H1 (cell line): ENCODE measurements around the gene LIPC. TPM values are rescaled to one million over a fixed set of nuclear protein-coding genes. Genes with fewer than 3 reads are reported as not detected.

Experiments used
- CTCF ChIA-PET: fragments of 300-600 bp; sonication (Branson Sonifier 250); formaldehyde crosslinking; loops from one replicate; lab custom pipeline; 2021; ENCODE audit not compliant: partially characterized antibody; lab: Charles Lee
- POLR2A ChIA-PET: fragments of 300-600 bp; sonication (Branson Sonifier 250); formaldehyde crosslinking; loops from one replicate; lab custom pipeline; 2021; ENCODE audit warnings: inconsistent platforms; ENCODE audit not compliant: partially characterized antibody; lab: Charles Lee
- DNase-seq, 2 experiments: peaks; one replicate each; pipeline versions ENCODE4 v3.0.0 to v3.0.0-alpha.2; 2010 to 2022; ENCODE audit warnings: low spot score in 2 of 2, low read depth in 1 of 2, mixed read lengths in 1 of 2
- FAIRE-seq: peaks from 2 replicates; lab custom pipeline; 2011; peaks lifted over from hg19 to GRCh38; lab: Jason Lieb, UNC
- H2AFZ ChIP-seq: 2 replicates; pipeline ENCODE4 v1.8.1; 2012; ENCODE audit warnings: low read length, inconsistent platforms
- H2AK5ac ChIP-seq: 2 replicates; pipeline ENCODE4 v1.6.1; 2013; ENCODE audit warnings: low read depth, low read length
- H2BK120ac ChIP-seq: replicated peaks from 2 replicates; pipeline ENCODE3; 2013; ENCODE audit warnings: low read depth, low read length, inconsistent platforms
- H2BK12ac ChIP-seq: 2 replicates; pipeline ENCODE4 v1.6.1; 2013; ENCODE audit warnings: low read depth, low read length
- H2BK15ac ChIP-seq: 2 replicates; pipeline ENCODE4 v1.6.1; 2013; ENCODE audit warnings: low read length
- H2BK20ac ChIP-seq: 2 replicates; pipeline ENCODE4 v1.6.1; 2013; ENCODE audit warnings: low read length
- H2BK5ac ChIP-seq: 2 replicates; pipeline ENCODE4 v1.6.1; 2013; ENCODE audit warnings: low read depth, low read length
- H3K14ac ChIP-seq: 2 replicates; pipeline ENCODE4 v1.6.1; 2013; ENCODE audit warnings: inconsistent platforms; ENCODE audit not compliant: insufficient read length
- H3K18ac ChIP-seq: 2 replicates; pipeline ENCODE4 v1.6.1; 2013; ENCODE audit warnings: low read length; ENCODE audit errors: extremely low read depth
- H3K23ac ChIP-seq: 2 replicates; pipeline ENCODE4 v1.6.1; 2013; ENCODE audit warnings: inconsistent platforms; ENCODE audit not compliant: insufficient read length
- H3K23me2 ChIP-seq: 2 replicates; pipeline ENCODE4 v1.6.1; 2013; ENCODE audit warnings: low read depth, low read length
- H3K27ac ChIP-seq: 2 replicates; pipeline ENCODE4 v1.6.1; 2011; ENCODE audit warnings: low read depth, low read length, inconsistent platforms
- H3K27me3 ChIP-seq, 4 experiments: replicated peaks in 1 of 4; 1 replicate in 1 of 4; 2 replicates in 3 of 4; pipeline versions ENCODE4 v1.6.1 to v1.8.1; 2011 to 2013; ENCODE audit warnings: low read length in 3 of 4, mild to moderate bottlenecking in 3 of 4, inconsistent platforms in 2 of 4, mixed read lengths in 2 of 4, moderate library complexity in 1 of 4; ENCODE audit not compliant: control insufficient read depth in 3 of 4, insufficient read depth in 3 of 4; ENCODE audit errors: extremely low read depth in 1 of 4
- H3K36me3 ChIP-seq, 4 experiments: 2 replicates each; pipeline versions ENCODE4 v1.6.1 to v1.8.1; 2011 to 2013; ENCODE audit warnings: mild to moderate bottlenecking in 4 of 4, low read length in 3 of 4, moderate library complexity in 2 of 4, control low read depth in 1 of 4, inconsistent platforms in 1 of 4; ENCODE audit not compliant: insufficient read depth in 4 of 4, control insufficient read depth in 2 of 4
- H3K4ac ChIP-seq: replicated peaks from 2 replicates; pipeline ENCODE3; 2013; ENCODE audit warnings: low read length, low read depth, mixed read lengths, inconsistent platforms; ENCODE audit not compliant: insufficient read length
- H3K4me1 ChIP-seq, 4 experiments: replicated peaks in 1 of 4; 1 replicate in 1 of 4; 2 replicates in 3 of 4; pipeline versions ENCODE4 v1.6.1 to v1.8.1; 2011 to 2013; ENCODE audit warnings: low read length in 3 of 4, inconsistent platforms in 2 of 4, mixed read lengths in 1 of 4; ENCODE audit not compliant: insufficient read depth in 4 of 4, control insufficient read depth in 3 of 4
- H3K4me2 ChIP-seq, 2 experiments: 2 replicates each; pipeline versions ENCODE4 v1.6.1 to v1.8.1; 2011 to 2013; ENCODE audit warnings: low read depth in 2 of 2, low read length in 2 of 2, control low read depth in 1 of 2, inconsistent platforms in 1 of 2, mild to moderate bottlenecking in 1 of 2; ENCODE audit not compliant: insufficient read depth in 1 of 2
- H3K4me3 ChIP-seq, 4 experiments: fragments of 200-600, 300-600 bp in 1 of 4; sonication (generic), shearing (Covaris generic), sonication (Bioruptor Twin) in 1 of 4; 2 replicates each; pipeline versions ENCODE4 v1.5.1 to v1.8.1; 2011 to 2016; ENCODE audit warnings: low read length in 4 of 4, low read depth in 3 of 4, control low read depth in 2 of 4, inconsistent platforms in 2 of 4, mild to moderate bottlenecking in 2 of 4, mixed read lengths in 1 of 4, moderate library complexity in 1 of 4; ENCODE audit not compliant: insufficient read depth in 2 of 4; ENCODE audit errors: extremely low read depth in 1 of 4
- H3K56ac ChIP-seq: replicated peaks from 2 replicates; pipeline ENCODE3; 2013; ENCODE audit warnings: low read depth, mild to moderate bottlenecking, mixed read lengths, low read length, inconsistent platforms; ENCODE audit not compliant: insufficient read length
- H3K79me1 ChIP-seq: 2 replicates; pipeline ENCODE4 v1.6.1; 2013; ENCODE audit warnings: low read depth, low read length, control low read depth
- H3K79me2 ChIP-seq, 2 experiments: 2 replicates each; pipeline versions ENCODE4 v1.6.1 to v1.8.1; 2012 to 2013; ENCODE audit warnings: low read length in 2 of 2, mild to moderate bottlenecking in 2 of 2, inconsistent platforms in 1 of 2; ENCODE audit not compliant: insufficient read depth in 2 of 2, control insufficient read depth in 1 of 2
- H3K9ac ChIP-seq, 4 experiments: replicated peaks in 1 of 4; 1 replicate in 1 of 4; 2 replicates in 3 of 4; pipeline versions ENCODE4 v1.6.1 to v1.8.1; 2011 to 2013; ENCODE audit warnings: low read depth in 3 of 4, low read length in 3 of 4, control low read depth in 2 of 4, mild to moderate bottlenecking in 2 of 4, moderate library complexity in 2 of 4, inconsistent platforms in 1 of 4; ENCODE audit errors: extremely low read depth in 1 of 4
- H3K9me3 ChIP-seq, 2 experiments: 2 replicates each; pipeline versions ENCODE4 v1.6.1 to v1.8.1; 2012 to 2013; ENCODE audit warnings: mild to moderate bottlenecking in 2 of 2, moderate library complexity in 2 of 2, control low read depth in 1 of 2, inconsistent platforms in 1 of 2, low read depth in 1 of 2, low read length in 1 of 2, mixed read lengths in 1 of 2; ENCODE audit not compliant: insufficient read depth in 2 of 2
- H4K20me1 ChIP-seq, 2 experiments: replicated peaks in 1 of 2; 2 replicates each; pipeline versions ENCODE3 to v1.8.1; 2011 to 2013; ENCODE audit warnings: inconsistent platforms in 2 of 2, low read length in 2 of 2, mild to moderate bottlenecking in 1 of 2; ENCODE audit not compliant: insufficient read depth in 2 of 2, control insufficient read depth in 1 of 2
- H4K5ac ChIP-seq: 2 replicates; pipeline ENCODE4 v1.6.1; 2013; ENCODE audit warnings: low read length, low read depth, mixed read lengths, inconsistent platforms; ENCODE audit not compliant: insufficient read length
- H4K8ac ChIP-seq: 2 replicates; pipeline ENCODE4 v1.8.0; 2013; ENCODE audit warnings: mild to moderate bottlenecking, moderate library complexity, low read length, inconsistent platforms; ENCODE audit not compliant: insufficient read depth; ENCODE audit errors: extremely low read depth
- H4K91ac ChIP-seq: replicated peaks from 2 replicates; pipeline ENCODE3; 2013; ENCODE audit warnings: low read length, mixed read lengths, inconsistent platforms; ENCODE audit not compliant: insufficient read length
- CTCF ChIP-seq, 3 experiments: IDR thresholded peaks; 1 replicate in 2 of 3; 2 replicates in 1 of 3; pipeline versions ENCODE4 v1.5.1 to v1.6.1; 2011; ENCODE audit warnings: low read length in 3 of 3, mild to moderate bottlenecking in 3 of 3, inconsistent platforms in 2 of 3, low read depth in 1 of 3, moderate library complexity in 1 of 3; ENCODE audit not compliant: insufficient read depth in 1 of 3; ENCODE audit errors: control extremely low read depth in 1 of 3
- GABPA ChIP-seq: IDR thresholded peaks from 2 replicates; pipeline ENCODE4 v1.6.1; 2011; ENCODE audit warnings: mild to moderate bottlenecking, low read length, moderate library complexity, borderline replicate concordance; ENCODE audit not compliant: insufficient read depth
- RNF2 ChIP-seq: fragments of 200-900, 300-1000 bp; sonication (generic); IDR thresholded peaks from 2 replicates; pipeline ENCODE4 v1.7.1; 2016; ENCODE audit warnings: borderline replicate concordance, low read depth, mild to moderate bottlenecking, antibody characterized with exemption, low read length; ENCODE audit not compliant: poor library complexity, severe bottlenecking; ENCODE audit errors: missing control alignments
- WGBS, 2 experiments: shearing (Covaris generic) in 1 of 2; methylation state at CpG; one replicate each; pipeline versions ENCODE4 v1.1.6 to v1.1.7; 2013 to 2015; ENCODE audit warnings: low lambda C conversion rate in 2 of 2, mixed read lengths in 2 of 2, inconsistent platforms in 1 of 2, low coverage in 1 of 2, missing lambda C conversion rate in 1 of 2; ENCODE audit not compliant: insufficient replicate concordance in 2 of 2, insufficient coverage in 1 of 2, insufficient read length in 1 of 2; ENCODE audit errors: extremely low coverage in 1 of 2, missing lambda C conversion rate in 1 of 2; 5-methylcytosine and 5-hydroxymethylcytosine counted together
- polyA plus RNA-seq, 7 experiments: library from polyadenylated mRNA; depleted of rRNA in 3 of 7; stranded (reverse) in 5 of 7; unstranded in 2 of 7; fragments of >200 nt in 5 of 7; fragments of 200-250 nt in 2 of 7; gene quantifications; 1 replicate in 5 of 7; 2 replicates in 1 of 7; 4 replicates in 1 of 7; pipeline versions ENCODE4 v1.2.1 to v1.2.3, GENCODE V29; 2011 to 2013; ENCODE audit warnings: missing spikeins in 2 of 7, mixed read lengths in 2 of 7
- total RNA-seq: library from RNA; stranded (reverse); fragmentation: NEBNext Ultra II Directional; extraction: Animal tissue kit (Norgen Biotek cat#: 25700); gene quantifications from 2 replicates; pipeline ENCODE4 v1.2.1, GENCODE V29; 2021
- TF ChIP-seq, protein P1 (sequence below): IDR thresholded peaks from 2 replicates; pipeline ENCODE4 v1.6.1; 2012; ENCODE audit warnings: inconsistent platforms

LIPC gene
- total and polyA plus RNA-seq, 2 of the 8 experiments (the other 6 are each of a cell fraction or from before 2014, with no cell fraction given) = not detected

GRCh38 chr15:58590926-58591325, 159.1 kb downstream of the LIPC start:
- Histone ChIP-seq H3K56ac (no peak overlapping the region), H4K20me1 (no peaks in the 10 kb centered on the region), H3K23ac (no peak overlapping the region), H4K91ac (no peak overlapping the region), H2AK5ac (no peak overlapping the region), H3K4me2 (no peak overlapping the region), H4K5ac (no peak overlapping the region), H2AFZ (no peak overlapping the region), H3K4ac (no peak overlapping the region), H3K4me3 (no peak overlapping the region), H3K23me2 (no peaks in the 10 kb centered on the region; the same call in 1 of the 2 replicates), H2BK20ac (no peak overlapping the region), H3K14ac (no peak overlapping the region), H3K79me1 (no peaks in the 10 kb centered on the region), H3K9ac (no peak overlapping the region), H3K4me1 (no peaks in the 10 kb centered on the region), H3K27ac (no peak overlapping the region), H2BK120ac (no peak overlapping the region), H4K8ac (no peak overlapping the region), H3K79me2 (no peaks in the 10 kb centered on the region), H2BK5ac (no peak overlapping the region), H3K9me3 (no peaks in the 10 kb centered on the region), H3K36me3 (peaks cover 0 to 3% (median 0%) of the 10 kb centered on the region in 4 experiments; a peak in 1 of 8 replicates), H2BK12ac (no peak overlapping the region), H2BK15ac (no peak overlapping the region), H3K27me3 (no peaks in the 10 kb centered on the region; a peak in 1 of 7 replicates), H3K18ac (no peak overlapping the region)
- FAIRE-seq (no peak), DNase-seq (no peak)
- 65% methylated on average over 1 of the region's 1 CpG; no CpG with 5 or more reads in 1 of the 2 experiments for WGBS, 2 experiments
- POLR2A ChIA-PET = interaction anchor here (1.1 to 1.2 kb wide), 2 partner anchors 62 to 180 kb away, joined by 3 read pairs; partner anchors contain the start of gene MINDY2
- CTCF ChIA-PET = interaction anchor here (0.6 to 1.5 kb wide), 3 partner anchors 112 to 305 kb away, joined by 3 read pairs; no protein-coding TSS in a partner anchor
- TF ChIP-seq, protein P1, sequence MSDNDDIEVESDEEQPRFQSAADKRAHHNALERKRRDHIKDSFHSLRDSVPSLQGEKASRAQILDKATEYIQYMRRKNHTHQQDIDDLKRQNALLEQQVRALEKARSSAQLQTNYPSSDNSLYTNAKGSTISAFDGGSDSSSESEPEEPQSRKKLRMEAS = no peak
- TF ChIP-seq CTCF (IDR thresholded peaks at IDR 0.05; ENCODE audit: control extremely low read depth in 1 of 3, insufficient read depth in 1 of 3, low read depth in 1 of 3, low read length in 3 of 3) (no peak), RNF2 (no peak), GABPA (no peak)
